Limb (tissue), 2 donors: Measurements from ENCODE around the gene ANAPC10.
"Not testable (repeated sequence)": the region's sequence is repeated elsewhere in the genome, so short reads cannot be mapped to it uniquely, and the experiment has no call there.

Source experiments
- DNase-seq, 2 donors: peaks; one replicate each; pipeline ENCODE4 v3.0.0-alpha.2; 2016; ENCODE audit errors: extremely low spot score in 2 of 2

ANAPC10 gene, protein sequence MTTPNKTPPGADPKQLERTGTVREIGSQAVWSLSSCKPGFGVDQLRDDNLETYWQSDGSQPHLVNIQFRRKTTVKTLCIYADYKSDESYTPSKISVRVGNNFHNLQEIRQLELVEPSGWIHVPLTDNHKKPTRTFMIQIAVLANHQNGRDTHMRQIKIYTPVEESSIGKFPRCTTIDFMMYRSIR

DNA sequence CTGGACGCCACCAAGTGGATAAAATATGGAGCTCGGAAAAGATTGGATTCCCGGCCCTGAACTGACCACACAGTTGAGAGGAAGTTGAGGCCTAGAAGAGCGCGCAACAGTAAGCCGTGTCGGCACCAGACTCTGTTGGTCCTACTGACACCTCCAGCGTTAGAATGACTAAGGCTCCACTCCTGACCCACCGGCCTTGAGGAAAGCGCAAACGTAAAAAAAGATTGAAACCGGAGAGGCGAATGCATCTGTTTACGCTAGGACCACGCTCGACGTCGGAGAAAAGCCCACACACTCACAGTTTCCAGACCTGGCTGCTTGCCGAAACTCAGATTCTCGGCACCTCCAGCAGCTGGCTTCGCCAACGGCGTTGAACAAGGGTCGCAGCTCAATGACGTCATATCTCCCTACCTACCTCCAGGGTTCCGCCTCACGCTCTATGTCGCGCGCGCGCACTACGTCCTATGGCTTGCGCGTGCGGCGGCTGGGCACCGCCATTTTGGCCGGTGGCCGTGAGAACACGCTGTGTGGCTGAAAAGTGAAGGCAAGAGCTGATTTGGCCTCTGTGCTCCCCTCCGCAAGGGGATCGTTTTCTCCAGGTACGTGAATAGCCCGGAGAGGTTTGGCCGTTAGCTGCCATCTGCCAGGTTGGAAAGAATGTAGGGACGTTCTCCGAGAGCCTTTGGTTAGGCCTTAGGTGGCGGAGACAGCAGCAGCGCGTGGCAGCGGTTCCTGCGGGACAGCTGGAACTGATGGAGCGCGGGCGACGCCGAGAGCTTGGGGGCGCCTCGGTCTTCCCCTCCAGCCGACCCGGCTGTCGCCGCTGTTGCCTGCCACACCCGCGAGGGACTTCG is at the start of gene ANAPC10, which contains the start of gene ABCE1:
ANAPC10 (minus strand) TSS at position 376 of the 854 bp plus-strand sequence. CDS start 2,097 bp downstream, outside the sequence.
ABCE1 (plus strand) TSS at position 491 of the 854 bp plus-strand sequence. CDS start 6,102 bp downstream, outside the sequence.
- DNase-seq, result peak; percentile 95 to 99

DNA sequence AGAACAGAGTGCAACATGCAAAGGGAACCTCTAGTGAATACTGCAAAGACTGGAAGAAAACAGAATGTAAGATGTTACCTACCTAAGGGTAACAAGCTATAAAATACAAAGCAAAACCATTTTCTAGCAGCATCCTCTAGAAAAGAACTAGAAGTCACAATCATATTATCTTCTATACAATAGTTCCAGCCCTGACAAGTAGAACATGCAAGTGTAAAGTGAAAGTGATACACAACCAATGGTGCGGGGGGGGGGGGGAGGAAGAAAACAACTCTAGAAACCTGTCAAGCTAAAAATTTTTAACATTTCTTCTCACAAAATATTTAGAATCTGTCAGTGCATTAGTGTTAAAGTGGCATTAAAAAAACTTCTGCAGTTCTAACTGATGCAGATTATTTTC is 38.2 kb upstream of the ANAPC10 start:
- not testable (repeated sequence) for DNase-seq

DNA sequence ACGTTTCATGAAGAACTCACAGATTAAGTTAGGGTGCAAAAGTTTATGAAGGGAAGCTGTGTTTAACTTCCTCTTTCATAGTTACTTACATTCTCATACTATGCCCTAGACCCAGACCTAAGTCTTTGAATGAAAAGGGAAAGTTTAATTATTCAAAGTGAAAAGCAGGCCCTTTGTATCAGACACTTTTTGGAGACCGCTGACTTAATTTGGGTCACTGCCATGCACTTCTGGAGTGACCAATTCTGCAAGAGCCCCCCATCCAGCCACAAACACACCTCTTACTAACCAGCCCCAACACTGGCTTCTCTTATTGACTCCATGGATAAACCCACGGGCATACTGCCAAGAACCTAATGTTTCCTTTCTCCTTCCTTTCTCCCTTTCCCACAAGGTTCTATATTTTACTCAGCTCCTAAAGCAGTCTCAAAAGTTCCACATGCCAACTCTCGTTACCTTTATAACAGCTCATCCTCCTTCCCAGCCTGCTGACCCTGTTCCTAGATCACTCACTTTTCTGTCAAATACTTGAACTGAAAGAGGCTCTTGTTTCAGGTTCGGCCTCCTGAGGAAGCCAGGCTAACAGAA is 34.6 kb upstream of the ANAPC10 start:
- no peak for DNase-seq

DNA sequence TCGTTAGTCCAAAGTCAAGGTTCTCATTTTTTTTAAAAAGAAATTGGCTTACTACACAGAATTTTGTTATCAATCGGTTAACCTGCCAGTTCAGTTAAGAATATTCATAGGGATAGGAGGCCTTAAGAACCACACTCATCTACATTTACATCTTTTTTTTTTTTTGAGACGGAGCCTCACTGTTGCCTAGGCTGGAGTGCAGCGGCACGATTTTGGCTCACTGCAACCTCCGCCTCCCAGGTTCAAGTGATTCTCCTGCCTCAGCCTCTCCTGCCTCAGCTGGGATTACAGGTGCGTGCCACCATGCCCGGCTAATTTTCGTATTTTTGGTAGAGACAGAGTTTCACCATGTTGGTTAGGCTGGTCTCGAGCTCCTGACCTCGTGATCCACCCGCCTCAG is 33.9 kb upstream of the ANAPC10 start:
- DNase-seq, result no peak

DNA sequence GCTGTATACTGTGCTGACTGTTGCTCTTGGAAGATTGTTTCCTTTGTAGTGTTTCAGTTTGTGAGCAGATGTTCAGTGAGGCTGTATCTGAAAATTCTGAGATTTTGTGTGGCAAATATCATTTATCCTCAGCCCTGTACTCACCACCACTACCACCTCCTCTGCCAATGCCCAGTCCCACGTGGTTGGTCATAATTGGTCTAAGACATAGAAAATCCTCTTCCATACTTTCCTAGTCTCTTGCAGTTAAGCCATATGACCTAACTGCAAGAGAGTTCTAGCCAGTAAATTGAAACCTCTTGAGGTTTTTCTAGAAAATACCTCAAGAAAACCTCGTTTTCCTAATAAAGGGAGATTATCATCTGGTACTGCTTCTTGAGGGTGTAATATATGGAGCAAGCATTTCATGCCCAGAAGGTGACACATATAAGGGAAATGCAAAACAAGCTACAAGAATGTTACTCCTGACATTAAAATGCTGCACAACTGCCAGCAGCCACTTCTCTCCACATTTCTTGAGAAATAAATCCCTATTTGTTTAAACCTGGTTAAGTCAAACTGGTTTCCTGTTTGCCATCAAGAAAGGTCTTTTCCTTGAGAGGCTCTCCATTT is 32.9 kb upstream of the ANAPC10 start:
- no peak for DNase-seq

DNA sequence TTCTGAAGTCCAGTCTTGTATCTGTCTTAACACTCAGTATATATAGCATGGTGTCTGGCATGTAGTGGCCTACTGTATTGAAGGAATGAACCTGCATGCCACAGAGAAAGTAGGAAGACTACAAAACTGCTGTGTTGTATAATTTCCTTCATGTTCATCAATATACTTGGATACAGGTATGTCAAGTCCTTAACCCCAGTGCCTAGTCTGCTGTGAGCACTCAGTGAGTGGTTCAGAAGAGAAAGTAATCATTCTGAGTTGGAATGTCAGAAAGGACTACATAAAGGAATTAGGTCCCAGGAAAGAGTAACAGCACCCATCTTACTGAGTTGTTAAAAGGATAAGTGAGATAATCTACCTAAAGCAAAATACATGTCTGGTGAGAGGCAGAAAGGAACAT is 32.1 kb upstream of the ANAPC10 start:
- no peak for DNase-seq

DNA sequence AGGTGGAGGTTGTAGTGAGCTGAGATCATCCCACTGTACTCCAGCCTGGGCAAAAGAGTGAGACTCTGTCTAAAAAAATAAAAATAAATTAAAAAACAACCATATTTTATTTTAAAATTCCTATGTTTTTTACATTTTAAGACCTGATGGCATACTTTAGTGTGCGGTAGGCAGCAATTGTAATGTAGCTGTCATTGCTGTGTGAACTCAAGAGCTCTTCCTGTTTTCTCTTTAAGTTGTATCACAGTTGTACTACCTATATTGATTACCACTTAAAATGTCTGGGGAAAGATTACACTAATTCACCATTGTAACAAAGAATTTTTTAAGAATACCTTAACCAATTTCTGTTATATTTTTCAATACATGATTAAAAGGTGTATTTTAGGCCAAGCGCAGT is 27.4 kb upstream of the ANAPC10 start:
- DNase-seq, result no peak

DNA sequence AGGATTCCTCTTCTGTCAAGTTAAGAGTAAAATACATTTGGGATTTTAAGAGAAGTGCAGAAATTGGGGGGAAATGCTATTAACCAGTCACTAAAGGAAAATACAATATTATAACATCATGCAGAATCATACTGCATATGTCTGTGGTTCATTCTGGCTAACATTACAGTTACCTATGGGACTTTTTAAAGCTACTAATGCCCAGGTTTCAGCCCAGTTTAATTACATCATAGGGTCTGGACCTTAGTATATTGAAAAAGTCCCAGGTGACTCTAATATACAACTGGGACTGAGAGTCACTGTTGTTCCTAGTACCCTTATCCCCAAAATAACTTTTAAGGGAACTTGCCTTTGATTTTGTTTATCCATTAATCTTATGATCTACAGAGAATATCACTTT is 10.1 kb upstream of the ANAPC10 start:
- no peak for DNase-seq

DNA sequence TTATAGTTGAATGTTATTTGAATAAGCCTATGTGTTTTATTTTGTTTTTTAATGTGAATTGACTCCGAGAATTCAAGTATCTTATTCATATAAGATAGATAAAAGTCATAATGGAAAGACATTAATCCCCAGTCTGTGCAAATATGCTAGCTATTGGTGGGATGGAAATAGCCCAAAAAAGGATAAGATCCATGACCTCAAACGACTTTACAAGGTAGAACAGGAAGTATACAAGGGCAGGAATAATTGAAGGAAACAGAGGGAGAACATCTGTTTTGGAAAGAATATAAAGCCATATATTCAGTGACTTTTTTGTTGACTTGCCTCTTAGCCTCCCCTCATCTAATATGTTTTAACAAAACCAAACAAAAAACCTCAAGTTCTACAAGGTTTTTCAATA is 9.1 kb upstream of the ANAPC10 start:
- no peak for DNase-seq

DNA sequence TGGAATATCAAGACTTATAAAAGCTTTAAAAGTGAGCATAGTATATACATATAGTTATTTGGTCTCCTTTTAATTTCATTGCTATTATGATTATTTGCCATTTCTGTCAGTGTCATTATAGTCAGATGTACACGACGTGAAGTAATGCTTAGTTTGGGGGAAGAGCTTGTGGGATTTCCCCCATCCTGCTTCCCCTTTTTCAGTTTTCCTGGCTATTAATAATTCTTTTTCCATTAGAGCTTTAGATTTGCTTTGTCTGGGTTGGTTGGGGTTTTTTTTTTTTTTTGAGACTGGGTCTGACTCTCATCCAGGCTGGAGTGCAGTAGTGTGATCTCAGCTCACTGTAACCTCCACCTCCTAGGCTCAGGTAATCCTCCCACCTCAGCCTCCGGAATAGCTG is 5.5 kb upstream of the ANAPC10 start:
- DNase-seq, result no peak

DNA sequence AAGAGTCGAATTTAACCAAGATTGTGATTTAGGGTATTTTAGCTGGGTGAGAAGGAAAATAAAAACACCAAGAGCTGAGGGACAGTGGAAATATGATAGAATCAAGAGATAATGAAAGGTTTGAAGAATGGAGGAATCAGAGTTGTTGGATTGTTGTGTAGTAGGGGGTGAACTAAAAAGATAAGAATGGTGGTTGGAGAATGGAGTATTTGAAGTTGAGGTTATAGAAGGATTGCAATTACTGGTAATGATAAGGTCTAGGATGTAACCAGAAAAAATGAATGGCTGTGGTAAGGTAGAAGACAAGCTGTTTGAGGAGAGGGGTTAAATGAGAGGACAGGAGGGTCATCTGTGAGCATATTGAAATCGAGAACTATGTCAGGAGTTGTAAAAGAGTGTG is 4.6 kb upstream of the ANAPC10 start:
- no peak for DNase-seq

DNA sequence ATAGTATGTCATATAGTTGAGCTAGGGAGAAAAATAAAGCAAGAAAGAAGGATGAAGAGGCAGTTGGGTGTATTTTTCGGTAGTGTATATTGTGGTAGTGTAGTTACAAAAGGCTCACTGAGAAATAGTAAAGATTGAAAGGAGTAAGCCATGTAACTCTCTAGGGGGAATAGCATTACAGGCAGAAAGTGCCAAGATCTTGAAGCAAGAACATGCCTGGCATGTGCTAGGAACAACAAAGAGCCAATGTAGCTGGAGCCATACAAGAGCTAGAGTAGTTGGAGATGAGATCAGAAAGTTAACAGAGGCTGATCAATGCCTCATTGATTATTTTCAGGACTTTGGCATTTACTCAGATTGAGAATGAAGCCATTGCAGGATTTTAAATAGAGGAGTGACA is 3.1 kb upstream of the ANAPC10 start:
- no peak for DNase-seq

DNA sequence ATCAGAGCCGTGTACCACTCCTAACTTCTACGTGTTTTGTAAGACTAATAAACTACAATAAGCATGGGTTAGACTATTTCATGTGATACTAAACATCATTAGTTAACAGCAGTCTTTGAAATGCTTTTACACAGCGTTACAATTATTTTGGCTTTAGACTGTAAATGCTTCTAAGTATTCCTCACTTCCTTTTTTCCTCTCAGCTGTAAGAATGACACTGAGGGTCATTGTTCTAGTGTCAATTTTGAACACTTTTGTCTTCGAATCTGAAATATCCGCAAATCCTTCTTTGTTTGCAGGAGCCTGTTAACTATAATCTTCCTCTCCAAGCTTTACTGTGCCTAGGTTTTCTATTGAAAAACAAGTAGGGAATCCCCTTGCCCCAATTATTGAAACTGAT is 1.7 kb upstream of the ANAPC10 start:
- DNase-seq, result no peak

DNA sequence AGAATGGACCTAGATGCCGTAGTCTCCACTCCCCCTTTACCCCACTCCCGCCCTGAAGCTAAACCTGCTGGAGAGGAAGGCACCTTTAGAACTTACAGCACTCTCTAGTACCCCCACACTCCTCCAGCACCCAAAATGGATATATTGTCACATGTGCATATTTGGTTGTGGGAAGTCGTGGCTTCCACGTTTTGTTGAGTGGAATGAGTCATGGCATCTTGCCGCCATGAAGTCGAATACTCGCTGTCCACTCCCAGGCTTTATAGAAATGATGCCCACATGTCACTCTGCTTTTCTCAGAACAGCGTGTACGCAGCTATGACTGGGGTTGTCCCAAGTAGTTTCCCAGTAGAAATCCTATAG is 660 bp upstream of the ANAPC10 start:
- DNase-seq, result peak in 1 of 2 donors; percentile 16

DNA sequence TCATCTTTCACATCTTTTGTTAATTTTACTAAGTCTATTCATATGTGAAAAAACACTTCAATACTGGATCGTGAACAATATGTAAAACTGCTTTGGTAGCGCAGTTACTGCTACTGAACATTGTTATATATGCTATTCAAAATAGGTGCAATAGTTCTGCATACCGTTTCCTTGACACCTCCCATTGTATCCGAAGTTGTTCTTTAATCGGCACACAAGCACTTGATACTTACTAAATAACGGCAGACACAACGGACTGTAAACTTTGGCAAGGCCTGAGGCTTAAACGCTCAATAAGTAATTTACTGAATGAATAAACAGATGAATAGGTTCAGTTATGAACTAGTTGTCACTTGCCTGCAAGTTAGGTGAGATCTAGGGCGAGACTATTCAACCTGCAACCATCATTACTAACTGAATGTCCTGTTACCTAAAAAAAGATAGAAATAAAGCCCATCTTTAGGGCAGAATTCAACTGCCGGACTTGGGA is 620 bp downstream of the ANAPC10 start:
- no peak for DNase-seq

DNA sequence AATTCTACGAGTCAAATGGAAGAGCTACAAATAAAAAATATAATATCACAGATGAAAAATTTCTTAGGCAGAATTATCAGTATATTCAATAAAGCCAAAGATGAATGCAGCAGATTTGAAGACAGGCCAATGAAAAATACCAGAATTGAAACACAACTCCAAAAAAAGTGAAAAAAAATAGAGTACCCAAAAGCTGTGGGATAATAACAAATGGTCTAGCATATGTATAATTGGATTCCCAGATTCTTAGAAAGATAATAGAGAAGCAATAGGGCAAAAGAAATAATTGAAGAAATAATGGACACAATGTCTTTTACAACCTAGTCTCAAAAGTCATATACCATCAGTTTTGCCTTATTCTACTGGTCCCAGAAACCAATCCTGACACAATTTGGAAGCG is 4.4 kb downstream of the ANAPC10 start:
- DNase-seq, result no peak

DNA sequence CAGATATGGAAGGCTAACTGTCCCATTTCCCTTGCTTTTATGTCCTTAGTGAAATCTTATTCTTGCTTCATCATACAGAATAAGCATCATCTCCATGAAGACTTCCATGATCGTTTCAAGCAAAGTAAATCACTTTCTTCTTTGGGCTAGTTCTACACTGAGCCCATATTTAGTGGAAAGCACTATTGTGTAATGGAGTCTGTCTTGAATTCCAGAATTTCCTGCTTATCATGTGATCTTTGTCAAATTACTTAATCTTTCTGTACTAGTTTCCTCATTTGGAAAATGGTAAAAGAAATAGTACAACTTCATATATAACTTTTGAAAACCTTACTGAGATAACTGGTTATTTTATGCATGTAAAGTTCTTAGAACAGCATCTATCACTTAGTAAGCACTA is 7.6 kb downstream of the ANAPC10 start:
- no peak for DNase-seq

DNA sequence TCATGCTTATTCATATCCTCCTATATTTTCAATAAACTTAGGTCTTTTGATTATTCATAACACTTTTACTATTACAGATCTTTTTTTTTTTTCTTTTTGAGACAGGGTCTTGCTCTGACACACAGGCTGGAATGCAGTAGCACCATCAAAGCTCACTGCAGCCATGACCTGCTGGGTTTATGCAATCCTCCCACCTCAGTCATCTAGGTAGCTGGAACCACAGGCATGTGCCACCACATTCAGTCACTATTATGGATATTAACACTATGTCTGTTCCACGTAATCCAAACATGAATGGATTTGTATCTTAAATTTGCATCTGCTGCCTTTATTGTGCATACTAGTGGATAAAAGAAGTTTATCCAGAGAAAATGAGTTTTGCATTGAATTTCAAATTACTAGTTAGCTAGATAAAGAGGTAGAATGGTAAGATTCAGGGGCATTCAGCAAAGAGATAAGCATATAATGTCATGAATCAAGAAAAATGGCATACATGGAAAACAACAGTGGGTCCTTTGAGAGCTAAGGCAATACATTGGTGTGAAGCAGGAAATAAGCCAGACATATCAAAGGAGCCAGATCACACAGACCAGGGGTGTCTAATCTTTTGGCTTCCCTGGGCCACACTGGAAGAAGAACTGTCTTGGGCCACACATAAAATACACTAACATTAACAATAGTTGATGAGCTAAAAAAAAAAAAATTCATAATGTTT is 13.9 kb downstream of the ANAPC10 start:
- no peak for DNase-seq

DNA sequence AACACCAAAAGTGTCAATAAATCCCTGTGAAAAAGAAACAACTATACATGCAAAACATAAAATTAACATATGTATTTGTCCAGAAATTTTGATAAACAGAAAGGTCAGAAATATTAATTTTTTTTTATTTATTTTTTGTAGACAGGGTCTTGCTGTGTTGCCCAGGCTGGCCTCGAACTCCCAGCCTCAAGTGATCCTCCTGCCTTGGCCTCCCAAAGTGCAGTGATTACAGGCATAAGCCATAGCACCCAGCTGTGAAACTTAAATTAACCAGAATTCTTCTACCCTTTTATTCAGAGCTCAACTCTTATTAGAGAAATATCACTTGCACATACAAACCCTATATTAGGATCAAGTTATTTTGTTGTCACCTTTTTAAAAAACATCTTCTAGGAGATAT is 16.2 kb downstream of the ANAPC10 start:
- DNase-seq, result no peak

DNA sequence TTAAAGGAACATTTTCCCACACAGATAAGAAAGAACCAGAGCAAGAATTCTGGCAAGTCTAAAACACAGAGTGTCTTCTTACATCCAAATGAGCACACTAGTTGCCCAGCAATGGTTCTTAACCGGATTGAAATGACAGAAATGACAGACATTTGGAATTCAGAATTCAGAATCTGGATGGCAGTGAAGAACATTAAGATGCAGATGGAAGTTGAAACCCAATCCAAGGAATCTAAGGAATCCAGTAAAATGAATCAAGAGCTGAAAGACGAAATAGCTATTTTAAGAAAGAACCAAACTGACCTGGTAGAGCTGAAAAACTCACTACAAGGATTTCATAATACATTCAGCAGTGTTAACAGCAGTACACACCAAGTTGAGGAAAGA is 21.5 kb downstream of the ANAPC10 start:
- DNase-seq, result no peak

DNA sequence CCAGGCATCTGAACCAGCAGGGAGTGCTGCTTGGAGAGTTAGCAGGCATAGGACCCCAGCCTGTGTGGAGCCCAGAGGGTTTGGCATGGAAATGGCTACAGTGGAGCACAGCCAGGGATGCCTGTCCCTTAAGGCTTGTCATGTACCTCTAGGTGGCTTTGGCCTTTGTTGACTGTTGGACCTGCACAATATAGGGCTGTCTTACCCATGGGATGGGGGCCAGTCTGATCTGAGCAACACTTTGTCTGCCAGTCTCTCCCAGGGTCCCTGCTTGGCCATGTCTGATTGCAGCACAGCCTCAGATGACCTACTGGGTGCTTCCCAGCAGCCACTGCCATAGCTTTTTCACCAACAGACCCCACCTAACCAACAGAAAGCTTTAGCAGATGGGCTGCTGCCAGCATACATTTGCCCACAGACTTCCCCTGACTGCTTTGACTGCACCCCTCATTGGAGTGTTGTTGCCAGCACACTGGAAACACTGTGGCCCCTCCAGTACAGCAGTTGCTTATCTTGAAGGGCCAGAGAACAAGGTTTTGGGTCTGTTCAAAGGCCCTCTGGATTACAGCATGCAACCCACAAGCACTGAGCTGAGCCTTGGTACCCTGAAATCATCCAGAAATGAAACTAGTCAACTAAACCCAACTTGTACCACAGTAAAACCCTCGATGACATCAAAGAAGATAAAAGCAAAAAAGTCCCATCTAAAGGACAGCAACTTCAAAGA is 22.1 kb downstream of the ANAPC10 start:
- no peak for DNase-seq
